ENCODE data around the gene NRXN3.

NRXN3 gene

DNA sequence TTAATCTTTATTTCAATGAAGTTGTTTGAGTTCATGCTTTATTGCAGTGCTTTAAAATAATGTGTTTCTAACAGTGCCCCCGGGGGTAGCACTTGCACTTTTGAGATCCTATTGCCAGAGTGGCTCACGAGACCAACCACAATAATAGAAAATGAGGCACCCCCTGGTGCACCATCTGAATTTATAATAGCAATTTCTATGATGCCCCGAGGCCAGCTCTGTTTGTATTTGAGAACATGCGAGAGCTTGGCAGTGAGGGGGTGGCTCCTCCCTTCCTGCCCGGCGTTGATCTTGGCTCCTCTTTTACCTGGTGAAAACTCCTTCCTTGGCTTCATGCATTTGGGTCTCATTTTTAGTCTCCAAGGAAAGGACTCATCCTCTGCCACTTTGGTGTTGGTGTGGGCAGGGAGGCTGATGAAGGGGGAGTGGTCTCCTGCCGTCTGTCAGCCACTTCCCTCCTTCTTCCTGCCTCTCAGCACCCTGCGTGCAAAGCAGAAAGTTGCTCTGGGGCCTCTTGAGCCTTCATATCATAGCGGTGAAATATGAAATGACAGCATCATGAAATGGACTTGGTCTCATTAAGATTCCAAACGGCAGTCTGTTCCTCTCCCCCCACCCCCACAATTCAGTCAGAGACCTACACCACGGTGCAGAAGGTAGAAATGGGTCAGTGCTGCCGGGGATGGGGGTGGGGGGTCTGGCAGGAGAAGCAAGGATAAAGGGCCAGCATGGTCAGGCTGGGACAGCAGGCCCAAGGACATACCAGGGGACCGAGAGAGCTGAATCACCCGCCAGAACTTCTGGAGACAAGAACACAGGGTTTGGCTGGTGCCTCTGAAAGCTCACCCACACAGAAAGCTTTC lies 17.7 kb upstream of the NRXN3 start:
- no peak overlapping the region for H3K4me3 ChIP-seq
- H3K27ac ChIP-seq: no peak overlapping the region
- no peak for DNase-seq (ENCODE audit: low spot score)
- no peak for TF ChIP-seq CTCF (IDR thresholded peaks at IDR 0.05)

DNA sequence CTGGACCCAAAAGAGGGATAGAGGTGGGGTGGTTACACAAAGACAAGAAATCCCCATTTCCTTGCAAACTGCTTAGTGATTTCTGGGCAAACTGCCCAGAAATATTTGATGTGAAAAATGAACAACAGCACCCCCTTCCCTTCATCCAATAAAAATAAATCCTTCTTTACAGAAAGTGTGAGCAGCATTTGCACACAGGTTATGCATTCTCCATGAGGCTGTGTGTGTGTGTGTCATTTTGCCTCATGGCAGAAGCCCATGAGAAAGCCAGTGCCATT lies 17.2 kb upstream of the NRXN3 start:
- no peak overlapping the region for H3K4me3 ChIP-seq
- TF ChIP-seq CTCF (IDR thresholded peaks at IDR 0.05): no peak
- no peak for DNase-seq (ENCODE audit: low spot score)
- no peak overlapping the region for H3K27ac ChIP-seq

- DNase-seq (ENCODE audit: low spot score): no peak
- no peak for TF ChIP-seq CTCF (IDR thresholded peaks at IDR 0.05)
- H3K4me3 ChIP-seq: no peak overlapping the region
- H3K27ac ChIP-seq: no peak overlapping the region
These were observed 15.3 kb upstream of the NRXN3 start for GRCh38 chr14:78154827-78155226.

DNA sequence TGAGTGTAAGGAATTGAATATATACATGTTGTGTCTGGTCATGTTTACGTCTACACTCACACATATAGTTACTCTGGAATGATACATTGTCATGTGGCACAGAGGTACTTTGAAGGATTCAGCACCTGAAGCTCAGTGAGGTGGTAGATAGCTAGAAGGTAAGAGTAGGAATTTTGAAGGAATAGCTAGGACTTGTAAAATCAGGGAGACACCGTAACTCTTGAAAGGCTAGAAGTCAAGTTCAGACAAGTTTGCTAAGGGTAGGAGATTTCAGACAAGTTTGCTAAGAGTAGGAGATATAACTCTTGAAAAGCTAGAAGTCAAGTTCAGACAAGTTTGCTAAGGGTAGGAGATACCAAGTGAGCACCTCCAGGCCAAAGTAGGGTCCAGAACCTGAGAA lies 14.0 kb upstream of the NRXN3 start:
- no peak overlapping the region for H3K4me3 ChIP-seq
- TF ChIP-seq CTCF (IDR thresholded peaks at IDR 0.05): no peak
- H3K27ac ChIP-seq: no peak overlapping the region

GRCh38 chr14:78157494-78158437 lies 12.4 kb upstream of the NRXN3 start:
- no peak overlapping the region for H3K27ac ChIP-seq
- no peak for DNase-seq (ENCODE audit: low spot score)
- no peak overlapping the region for H3K4me3 ChIP-seq
- no peak for TF ChIP-seq CTCF (IDR thresholded peaks at IDR 0.05)

More for the DNA sequence above, 14.0 kb upstream of the NRXN3 start:
- DNase-seq (ENCODE audit: low spot score): no peak

GRCh38 chr14:78162202-78162601 lies 8.0 kb upstream of the NRXN3 start:
- H3K27ac ChIP-seq: no peak overlapping the region
- TF ChIP-seq CTCF (IDR thresholded peaks at IDR 0.05): no peak
- no peak overlapping the region for H3K4me3 ChIP-seq
- no peak for DNase-seq (ENCODE audit: low spot score)

All from coronary artery (tissue), 2 donors.